ENCODE data around the gene PLXDC2. TPM values are rescaled to one million over a fixed set of nuclear protein-coding genes. Genes with fewer than 3 reads are reported as not detected.

The PLXDC2 gene
- total RNA-seq, 1 experiment from 2014 or later: under 0.01 TPM

- no peak for DNase-seq
- Histone ChIP-seq H3K27me3 (no peaks in the 10 kb centered on the region), H3K36me3 (no peaks in the 10 kb centered on the region), H3K4me3 (no peak overlapping the region), H3K9me3 (no peaks in the 10 kb centered on the region)
Observed at GRCh38 chr10:20247891-20248708, 431.9 kb downstream of the PLXDC2 start.

- Histone ChIP-seq H3K27me3 (no peaks in the 10 kb centered on the region), H3K9me3 (no peaks in the 10 kb centered on the region), H3K4me3 (no peak overlapping the region), H3K36me3 (no peaks in the 10 kb centered on the region)
- DNase-seq: no peak
Observed at GRCh38 chr10:20254078-20254477, 437.8 kb downstream of the PLXDC2 start.

GRCh38 chr10:20254497-20254896 lies 438.3 kb downstream of the PLXDC2 start:
- Histone ChIP-seq H3K36me3 (no peaks in the 10 kb centered on the region), H3K27me3 (no peaks in the 10 kb centered on the region), H3K9me3 (no peaks in the 10 kb centered on the region), H3K4me3 (no peak overlapping the region)
- no peak for DNase-seq

GRCh38 chr10:20256969-20257368 lies 440.7 kb downstream of the PLXDC2 start:
- H3K36me3 ChIP-seq: no peaks in the 10 kb centered on the region
- no peak for DNase-seq
- H3K4me3 ChIP-seq: no peak overlapping the region
- no peaks in the 10 kb centered on the region for H3K9me3 ChIP-seq
- no peaks in the 10 kb centered on the region for H3K27me3 ChIP-seq

GRCh38 chr10:20257422-20257821 lies 441.2 kb downstream of the PLXDC2 start:
- H3K4me3 ChIP-seq: no peak overlapping the region
- no peaks in the 10 kb centered on the region for H3K27me3 ChIP-seq
- H3K36me3 ChIP-seq: no peaks in the 10 kb centered on the region
- DNase-seq: no peak
- H3K9me3 ChIP-seq: no peaks in the 10 kb centered on the region

GRCh38 chr10:20265146-20265545 lies 448.9 kb downstream of the PLXDC2 start:
- DNase-seq: no peak
- H3K4me3 ChIP-seq: no peak overlapping the region

GRCh38 chr10:20267734-20268133 lies 451.5 kb downstream of the PLXDC2 start:
- H3K36me3 ChIP-seq: no peaks in the 10 kb centered on the region
- no peaks in the 10 kb centered on the region for H3K27me3 ChIP-seq
- H3K9me3 ChIP-seq: no peaks in the 10 kb centered on the region
- H3K4me3 ChIP-seq: no peak overlapping the region
- DNase-seq: no peak

More at GRCh38 chr10:20265146-20265545, 448.9 kb downstream of the PLXDC2 start:
- Histone ChIP-seq H3K9me3 (no peaks in the 10 kb centered on the region), H3K36me3 (no peaks in the 10 kb centered on the region), H3K27me3 (no peaks in the 10 kb centered on the region)

GRCh38 chr10:20271490-20271889 lies 455.3 kb downstream of the PLXDC2 start:
- no peaks in the 10 kb centered on the region for H3K9me3 ChIP-seq
- no peaks in the 10 kb centered on the region for H3K36me3 ChIP-seq
- H3K27me3 ChIP-seq: no peaks in the 10 kb centered on the region
- no peak for DNase-seq
- no peak overlapping the region for H3K4me3 ChIP-seq

GRCh38 chr10:20272608-20273007 lies 456.4 kb downstream of the PLXDC2 start:
- Histone ChIP-seq H3K4me3 (no peak overlapping the region), H3K9me3 (no peaks in the 10 kb centered on the region), H3K27me3 (no peaks in the 10 kb centered on the region), H3K36me3 (no peaks in the 10 kb centered on the region)
- DNase-seq: no peak

- H3K27me3 ChIP-seq: no peaks in the 10 kb centered on the region
- H3K36me3 ChIP-seq: no peaks in the 10 kb centered on the region
- no peak overlapping the region for H3K4me3 ChIP-seq
- no peaks in the 10 kb centered on the region for H3K9me3 ChIP-seq
- no peak for DNase-seq
Observed at GRCh38 chr10:20274571-20274970, 458.3 kb downstream of the PLXDC2 start.

- no peaks in the 10 kb centered on the region for H3K9me3 ChIP-seq
- H3K36me3 ChIP-seq: no peaks in the 10 kb centered on the region
- H3K4me3 ChIP-seq: no peak overlapping the region
- no peaks in the 10 kb centered on the region for H3K27me3 ChIP-seq
- no peak for DNase-seq
Observed at GRCh38 chr10:20276127-20276979, 460.1 kb downstream of the PLXDC2 start.

GRCh38 chr10:20277820-20278219 lies 461.6 kb downstream of the PLXDC2 start:
- no peak overlapping the region for H3K4me3 ChIP-seq
- no peaks in the 10 kb centered on the region for H3K9me3 ChIP-seq
- DNase-seq: no peak
- no peaks in the 10 kb centered on the region for H3K27me3 ChIP-seq
- no peaks in the 10 kb centered on the region for H3K36me3 ChIP-seq

GRCh38 chr10:20281579-20281978 lies 465.3 kb downstream of the PLXDC2 start:
- no peak overlapping the region for H3K4me3 ChIP-seq
- no peaks in the 10 kb centered on the region for H3K27me3 ChIP-seq
- no peaks in the 10 kb centered on the region for H3K36me3 ChIP-seq
- DNase-seq: no peak
- H3K9me3 ChIP-seq: no peaks in the 10 kb centered on the region

- no peaks in the 10 kb centered on the region for H3K36me3 ChIP-seq
- no peak overlapping the region for H3K4me3 ChIP-seq
- no peaks in the 10 kb centered on the region for H3K27me3 ChIP-seq
- no peak for DNase-seq
- no peaks in the 10 kb centered on the region for H3K9me3 ChIP-seq
Observed at GRCh38 chr10:20287586-20287985, 471.4 kb downstream of the PLXDC2 start.

- Histone ChIP-seq H3K27me3 (no peaks in the 10 kb centered on the region), H3K9me3 (no peaks in the 10 kb centered on the region), H3K4me3 (no peak overlapping the region), H3K36me3 (no peaks in the 10 kb centered on the region)
- no peak for DNase-seq
Observed at GRCh38 chr10:20288060-20288459, 471.8 kb downstream of the PLXDC2 start.

- no peaks in the 10 kb centered on the region for H3K36me3 ChIP-seq
Observed at GRCh38 chr10:20289070-20289828, 473.0 kb downstream of the PLXDC2 start.

GRCh38 chr10:20298417-20298816 lies 482.2 kb downstream of the PLXDC2 start:
- Histone ChIP-seq H3K27me3 (no peaks in the 10 kb centered on the region), H3K36me3 (no peaks in the 10 kb centered on the region), H3K4me3 (no peak overlapping the region)

More at GRCh38 chr10:20289070-20289828, 473.0 kb downstream of the PLXDC2 start:
- Histone ChIP-seq H3K4me3 (no peak overlapping the region), H3K27me3 (no peaks in the 10 kb centered on the region), H3K9me3 (no peaks in the 10 kb centered on the region)
- no peak for DNase-seq

More at GRCh38 chr10:20298417-20298816, 482.2 kb downstream of the PLXDC2 start:
- no peaks in the 10 kb centered on the region for H3K9me3 ChIP-seq
- no peak for DNase-seq

Data from MG63 (cell line).